ENCODE results near the gene CAPN13. TPM values are rescaled to one million over a fixed set of nuclear protein-coding genes. Genes with fewer than 3 reads are reported as not detected.

Gene CAPN13
- total and polyA plus RNA-seq, 2 donors (not counting 3 experiments of a cell fraction or from before 2014, with no cell fraction given): not detected

DNA sequence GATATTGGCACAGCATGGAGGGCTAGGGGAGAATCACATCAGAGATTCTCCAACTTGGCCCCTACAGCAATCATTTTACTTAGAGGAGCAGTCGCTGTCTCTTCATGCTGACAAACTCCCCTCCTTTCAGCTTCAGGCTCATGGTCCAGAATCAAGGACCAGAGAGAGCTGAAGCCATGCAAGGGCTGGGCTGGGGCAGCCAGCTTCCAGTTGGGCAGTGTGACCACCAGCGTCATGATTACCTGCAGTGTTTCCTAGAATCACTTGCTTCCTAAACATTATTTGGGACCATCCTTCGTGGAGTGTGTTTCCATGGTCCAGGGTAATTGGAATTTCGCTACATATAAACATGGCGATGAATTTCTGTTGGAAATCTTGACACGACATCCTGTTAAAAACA is 54.4 kb downstream of the CAPN13 start:
- H3K4me1 ChIP-seq (ENCODE audit: control insufficient read depth, extremely low read depth, insufficient read depth, low read length): no peaks in the 10 kb centered on the region
- no peak for TF ChIP-seq JUN (IDR thresholded peaks at IDR 0.05; ENCODE audit: borderline replicate concordance, insufficient read depth, insufficient read length, low read depth)
- TF ChIP-seq POLR2A (IDR thresholded peaks at IDR 0.05; ENCODE audit: low read depth, low read length): no peak
- TF ChIP-seq FOS (IDR thresholded peaks at IDR 0.05; ENCODE audit: borderline replicate concordance, insufficient read depth, low read length): no peak
- no peak for TF ChIP-seq POLR2AphosphoS5 (IDR thresholded peaks at IDR 0.05; ENCODE audit: insufficient read depth, low read depth, low read length)
- no peak for TF ChIP-seq MYC (IDR thresholded peaks at IDR 0.05; ENCODE audit: low read depth, low read length)
- TF ChIP-seq GATA2 (IDR thresholded peaks at IDR 0.05; ENCODE audit: insufficient read depth, insufficient read length, low read depth, low read length): no peak
- TF ChIP-seq CTCF (IDR thresholded peaks at IDR 0.05; ENCODE audit: extremely low read depth in 1 of 2, insufficient read depth in 1 of 2, low read depth in 1 of 2, low read length in 2 of 2): no peak
- TF ChIP-seq EZH2 (IDR thresholded peaks at IDR 0.05; ENCODE audit: borderline replicate concordance, low read depth, low read length, severe bottlenecking): no peak
- TF ChIP-seq, protein P1, sequence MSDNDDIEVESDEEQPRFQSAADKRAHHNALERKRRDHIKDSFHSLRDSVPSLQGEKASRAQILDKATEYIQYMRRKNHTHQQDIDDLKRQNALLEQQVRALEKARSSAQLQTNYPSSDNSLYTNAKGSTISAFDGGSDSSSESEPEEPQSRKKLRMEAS (IDR thresholded peaks at IDR 0.05; ENCODE audit: insufficient read depth, insufficient read length): no peak
- H3K4me2 ChIP-seq (ENCODE audit: insufficient read depth, low read length): no peak overlapping the region
- dilution Hi-C loops (cut with MboI; ENCODE audit: extremely low pct_ligation_motif_present, low sequenced_read_pairs) (no loop called here), intact Hi-C loops (cut with micrococcal nuclease) (no loop called here)
- H3K36me3 ChIP-seq (ENCODE audit: control insufficient read depth in 2 of 2, extremely low read depth in 1 of 2, insufficient read depth in 2 of 2, low read length in 2 of 2): no peaks in the 10 kb centered on the region
- H3K4me3 ChIP-seq (replicated peaks in 1 of 3; ENCODE audit: insufficient read depth in 1 of 3, low read depth in 1 of 3, low read length in 3 of 3): no peak overlapping the region
- H2AFZ ChIP-seq (ENCODE audit: low read depth, low read length): no peak overlapping the region
- no peaks in the 10 kb centered on the region for H4K20me1 ChIP-seq (replicated peaks; ENCODE audit: control insufficient read depth, extremely low read depth, insufficient read depth, low read length)
- H3K79me2 ChIP-seq (ENCODE audit: control insufficient read depth, insufficient read depth, low read length): no peaks in the 10 kb centered on the region
- no TSS peak for BruUV-seq (replicated peaks)
- ChIA-PET POLR2A (no interaction called here), CTCF (no interaction called here)
- H3K27ac ChIP-seq (ENCODE audit: insufficient read depth, low read depth, low read length): no peak overlapping the region
- H3K27me3 ChIP-seq (ENCODE audit: control insufficient read depth in 2 of 2, insufficient read depth in 2 of 2, low read length in 2 of 2): no peaks in the 10 kb centered on the region
- no peaks in the 10 kb centered on the region for H3K9me3 ChIP-seq (replicated peaks; ENCODE audit: control insufficient read depth, insufficient read depth, low read length)
- H3K9me1 ChIP-seq (replicated peaks; ENCODE audit: control insufficient read depth, extremely low read depth, insufficient read depth, low read length): no peaks in the 10 kb centered on the region
- FAIRE-seq (no peak), DNase-seq (ENCODE audit: low read depth, low spot score) (no peak)
- no peak overlapping the region for H3K9ac ChIP-seq (replicated peaks; ENCODE audit: extremely low read depth, insufficient read depth, low read length)

Data from endothelial cell of umbilical vein (primary cell).